Activated CD4-positive, alpha-beta T cell treated with anti-CD3 and anti-CD28 coated beads, Interleukin-2, amount 10 ng/mL, durations not matched to agents 7 days and 5 days (primary cell): ENCODE measurements around the gene DDX1. TPM values are rescaled to one million over a fixed set of nuclear protein-coding genes. Genes with fewer than 3 reads are reported as not detected.
"Not testable (repeated sequence)": the region's sequence is repeated elsewhere in the genome, so short reads cannot be mapped to it uniquely, and the experiment has no call there.

Source experiments
- CTCF ChIA-PET: fragments of 350-600 bp; sonication (Branson Sonifier 250); formaldehyde crosslinking; loops from one replicate; lab custom pipeline; 2021; ENCODE audit warnings: antibody characterized with exemption; lab: Charles Lee
- POLR2A ChIA-PET: fragments of 350-600 bp; sonication (Branson Sonifier 250); formaldehyde crosslinking; loops from one replicate; lab custom pipeline; 2021; ENCODE audit warnings: antibody characterized with exemption; lab: Charles Lee
- DNase-seq: peaks from one replicate; pipeline ENCODE4 v3.0.0-alpha.2; 2020
- H3K27ac Mint-ChIP-seq: one replicate; pipeline ENCODE4 v1.8.0; 2021; ENCODE audit warnings: mild to moderate bottlenecking, moderate library complexity, mixed read lengths
- H3K27me3 Mint-ChIP-seq: one replicate; pipeline ENCODE4 v1.8.0; 2021; ENCODE audit warnings: mixed read lengths
- H3K36me3 Mint-ChIP-seq: one replicate; pipeline ENCODE4 v1.8.0; 2021; ENCODE audit warnings: low read depth, mixed read lengths
- H3K4me1 Mint-ChIP-seq: one replicate; pipeline ENCODE4 v1.8.0; 2021; ENCODE audit warnings: mixed read lengths
- H3K4me3 Mint-ChIP-seq: one replicate; pipeline ENCODE4 v1.8.0; 2021; ENCODE audit warnings: mild to moderate bottlenecking, moderate library complexity, mixed read lengths
- H3K9me3 Mint-ChIP-seq: one replicate; pipeline ENCODE4 v1.8.0; 2021; ENCODE audit warnings: mixed read lengths
- total RNA-seq, 2 experiments: library from RNA; stranded (reverse); gene quantifications; one replicate each; pipeline ENCODE4 v1.2.3, GENCODE V29; 2021

Gene DDX1
- total RNA-seq, 2 experiments from 2014 or later: 64.1 to 65.7 TPM

GRCh38 chr2:15671842-15672815, 80.5 kb downstream of the DDX1 start:
- Mint-ChIP-seq H3K4me1 (no peaks in the 10 kb centered on the region), H3K36me3 (no peaks in the 10 kb centered on the region), H3K4me3 (no peak overlapping the region), H3K27me3 (no peaks in the 10 kb centered on the region), H3K27ac (no peak overlapping the region), H3K9me3 (no peaks in the 10 kb centered on the region)
- ChIA-PET CTCF (no interaction called here), POLR2A (no interaction called here)
- no peak for DNase-seq

- H3K4me1 Mint-ChIP-seq: no peaks in the 10 kb centered on the region
- no peak for DNase-seq
- no peaks in the 10 kb centered on the region for H3K9me3 Mint-ChIP-seq
- no peaks in the 10 kb centered on the region for H3K27me3 Mint-ChIP-seq
- CTCF ChIA-PET: no interaction called here
- no peak overlapping the region for H3K4me3 Mint-ChIP-seq
- no peak overlapping the region for H3K27ac Mint-ChIP-seq
- POLR2A ChIA-PET: no interaction called here
- H3K36me3 Mint-ChIP-seq: no peaks in the 10 kb centered on the region
These were observed 81.6 kb downstream of the DDX1 start for GRCh38 chr2:15672961-15673918.

GRCh38 chr2:15673919-15674636, 82.4 kb downstream of the DDX1 start:
- H3K27me3 Mint-ChIP-seq: no peaks in the 10 kb centered on the region
- H3K27ac Mint-ChIP-seq: no peak overlapping the region
- H3K9me3 Mint-ChIP-seq: no peaks in the 10 kb centered on the region
- no peaks in the 10 kb centered on the region for H3K36me3 Mint-ChIP-seq
- H3K4me1 Mint-ChIP-seq: no peaks in the 10 kb centered on the region
- no peak overlapping the region for H3K4me3 Mint-ChIP-seq
- ChIA-PET CTCF (no interaction called here), POLR2A (no interaction called here)
- no peak for DNase-seq

GRCh38 chr2:15674637-15675455, 83.2 kb downstream of the DDX1 start:
- H3K27me3 Mint-ChIP-seq: no peaks in the 10 kb centered on the region
- no peak for DNase-seq
- H3K27ac Mint-ChIP-seq: no peak overlapping the region
- H3K4me3 Mint-ChIP-seq: no peak overlapping the region
- H3K36me3 Mint-ChIP-seq: no peaks in the 10 kb centered on the region
- CTCF ChIA-PET: interaction anchor here (1.0 kb wide), 1 partner anchor 17 kb away, joined by 3 read pairs; no protein-coding TSS in a partner anchor
- no peaks in the 10 kb centered on the region for H3K4me1 Mint-ChIP-seq
- POLR2A ChIA-PET: no interaction called here
- no peaks in the 10 kb centered on the region for H3K9me3 Mint-ChIP-seq

- Mint-ChIP-seq H3K36me3 (no peaks in the 10 kb centered on the region), H3K27me3 (no peaks in the 10 kb centered on the region), H3K9me3 (no peaks in the 10 kb centered on the region), H3K4me3 (no peak overlapping the region), H3K4me1 (no peaks in the 10 kb centered on the region), H3K27ac (no peak overlapping the region)
- no peak for DNase-seq
- ChIA-PET POLR2A (no interaction called here), CTCF (interaction anchor here (0.6 to 1.0 kb wide), 2 partner anchors 18 to 572 kb away, joined by 3 to 5 read pairs; no protein-coding TSS in a partner anchor)
These were observed 84.0 kb downstream of the DDX1 start for GRCh38 chr2:15675456-15676195.

GRCh38 chr2:15677141-15677843, 85.6 kb downstream of the DDX1 start:
- Mint-ChIP-seq H3K36me3 (no peaks in the 10 kb centered on the region), H3K4me1 (no peaks in the 10 kb centered on the region), H3K27ac (no peak overlapping the region), H3K4me3 (no peak overlapping the region), H3K27me3 (no peaks in the 10 kb centered on the region), H3K9me3 (no peaks in the 10 kb centered on the region)
- POLR2A ChIA-PET: no interaction called here
- CTCF ChIA-PET: no interaction called here
- no peak for DNase-seq

- DNase-seq: no peak
- no peak overlapping the region for H3K27ac Mint-ChIP-seq
- H3K9me3 Mint-ChIP-seq: no peaks in the 10 kb centered on the region
- ChIA-PET CTCF (no interaction called here), POLR2A (no interaction called here)
- no peaks in the 10 kb centered on the region for H3K4me1 Mint-ChIP-seq
- H3K36me3 Mint-ChIP-seq: no peaks in the 10 kb centered on the region
- no peaks in the 10 kb centered on the region for H3K27me3 Mint-ChIP-seq
- no peak overlapping the region for H3K4me3 Mint-ChIP-seq
These were observed 86.7 kb downstream of the DDX1 start for GRCh38 chr2:15678346-15678745.

- ChIA-PET POLR2A (no interaction called here), CTCF (interaction anchor here (1.0 kb wide), 1 partner anchor 9 kb away, joined by 3 read pairs; no protein-coding TSS in a partner anchor)
- Mint-ChIP-seq H3K27me3 (no peaks in the 10 kb centered on the region), H3K36me3 (no peaks in the 10 kb centered on the region), H3K9me3 (no peaks in the 10 kb centered on the region), H3K4me3 (no peak overlapping the region), H3K4me1 (no peaks in the 10 kb centered on the region), H3K27ac (no peak overlapping the region)
- no peak for DNase-seq
These were observed 87.2 kb downstream of the DDX1 start for GRCh38 chr2:15678909-15679308.

GRCh38 chr2:15679386-15679924, 87.8 kb downstream of the DDX1 start:
- Mint-ChIP-seq H3K27ac (no peak overlapping the region), H3K36me3 (no peaks in the 10 kb centered on the region), H3K4me3 (no peak overlapping the region), H3K9me3 (no peaks in the 10 kb centered on the region), H3K27me3 (no peaks in the 10 kb centered on the region), H3K4me1 (no peaks in the 10 kb centered on the region)
- POLR2A ChIA-PET: no interaction called here
- no peak for DNase-seq
- CTCF ChIA-PET: interaction anchor here (0.7 to 1.0 kb wide), 2 partner anchors 10 to 928 kb away, joined by 3 to 4 read pairs; no protein-coding TSS in a partner anchor

GRCh38 chr2:15680132-15680531, 88.5 kb downstream of the DDX1 start:
- H3K4me1 Mint-ChIP-seq, H3K9me3 Mint-ChIP-seq, POLR2A ChIA-PET, H3K27me3 Mint-ChIP-seq, DNase-seq, H3K4me3 Mint-ChIP-seq, H3K27ac Mint-ChIP-seq, H3K36me3 Mint-ChIP-seq: not testable (repeated sequence)
- CTCF ChIA-PET: interaction anchor here (0.7 kb wide), 1 partner anchor 927 kb away, joined by 4 read pairs; no protein-coding TSS in a partner anchor
